NCI-H2107 treated with DMSO at 0.1 percent for 48 hours (cell line): ENCODE data around the gene C1QL1.
A peak's percentile ranks its signal among the peaks of the same experiment; 100 is the strongest.
"Not testable (repeated sequence)": the region's sequence is repeated elsewhere in the genome, so short reads cannot be mapped to it uniquely, and the experiment has no call there.

Source experiments
- DNase-seq: peaks from one replicate; lab custom pipeline; 2025; ENCODE audit not compliant: unreplicated experiment; lab: John Stamatoyannopoulos, UW

Gene C1QL1

DNA sequence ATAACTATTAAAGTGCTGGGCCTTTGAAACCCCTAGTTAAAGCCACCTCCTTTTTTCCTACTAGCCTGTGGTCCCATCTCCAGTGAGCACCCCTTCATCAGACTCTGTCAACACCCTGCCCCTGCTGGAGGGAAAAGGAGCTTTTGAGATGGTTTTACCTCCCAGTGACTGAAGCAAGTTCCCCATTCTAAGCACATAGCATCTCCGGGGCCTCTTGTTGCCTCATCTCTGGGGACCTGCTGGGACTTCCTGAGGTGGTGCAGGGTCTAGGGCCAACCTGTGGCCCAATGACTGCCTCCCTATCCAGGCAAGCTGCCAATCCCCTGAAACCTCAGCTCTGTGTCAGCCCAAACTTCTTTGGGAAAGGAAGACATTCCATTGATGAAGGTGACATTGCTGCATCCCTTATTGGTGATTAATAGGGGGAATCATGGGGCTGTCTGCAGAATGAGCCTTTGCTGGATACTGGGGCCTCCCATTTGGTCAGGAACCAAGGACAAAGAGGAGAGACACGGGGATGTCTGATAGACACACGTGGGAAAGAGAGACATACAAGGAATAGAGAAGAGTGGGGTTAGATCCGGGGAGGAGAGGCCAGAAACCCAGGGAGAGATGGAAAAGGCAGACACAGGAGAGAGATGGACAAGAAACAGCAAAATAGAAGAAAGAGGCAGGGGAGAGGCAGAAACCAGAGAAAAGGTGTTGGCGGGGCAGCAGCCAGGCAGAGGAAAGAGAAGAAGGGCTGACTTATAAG, 2.4 kb downstream of the C1QL1 start:
- no peak for DNase-seq

DNA sequence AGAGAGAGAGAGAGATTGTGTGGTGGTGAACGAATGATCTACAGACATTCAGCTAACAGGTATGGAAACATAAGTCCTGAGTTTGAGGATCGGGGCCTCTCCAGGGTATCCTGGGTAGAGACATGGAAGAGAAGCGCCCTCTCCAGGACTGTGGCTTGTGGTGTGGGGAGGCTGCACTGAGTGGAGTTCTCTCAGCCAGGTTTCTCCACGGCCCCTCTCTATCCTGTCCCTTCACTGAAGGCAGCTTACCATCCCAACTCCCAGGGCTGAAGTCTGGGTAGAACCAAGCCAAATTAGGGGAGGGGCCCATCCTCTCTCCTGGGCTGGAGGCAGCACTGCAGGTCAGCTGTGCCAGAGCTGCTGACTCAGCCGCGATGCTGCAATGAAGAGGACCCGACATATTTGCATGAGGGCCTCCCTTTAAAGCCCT, 6.2 kb downstream of the C1QL1 start:
- DNase-seq: no peak

- DNase-seq: no peak
These were observed 7.4 kb downstream of the C1QL1 start for GRCh38 chr17:44960691-44961090.

GRCh38 chr17:44959821-44960531, 8.1 kb downstream of the C1QL1 start:
- DNase-seq: no peak

GRCh38 chr17:44956998-44957981, 10.8 kb downstream of the C1QL1 start:
- no peak for DNase-seq

DNA sequence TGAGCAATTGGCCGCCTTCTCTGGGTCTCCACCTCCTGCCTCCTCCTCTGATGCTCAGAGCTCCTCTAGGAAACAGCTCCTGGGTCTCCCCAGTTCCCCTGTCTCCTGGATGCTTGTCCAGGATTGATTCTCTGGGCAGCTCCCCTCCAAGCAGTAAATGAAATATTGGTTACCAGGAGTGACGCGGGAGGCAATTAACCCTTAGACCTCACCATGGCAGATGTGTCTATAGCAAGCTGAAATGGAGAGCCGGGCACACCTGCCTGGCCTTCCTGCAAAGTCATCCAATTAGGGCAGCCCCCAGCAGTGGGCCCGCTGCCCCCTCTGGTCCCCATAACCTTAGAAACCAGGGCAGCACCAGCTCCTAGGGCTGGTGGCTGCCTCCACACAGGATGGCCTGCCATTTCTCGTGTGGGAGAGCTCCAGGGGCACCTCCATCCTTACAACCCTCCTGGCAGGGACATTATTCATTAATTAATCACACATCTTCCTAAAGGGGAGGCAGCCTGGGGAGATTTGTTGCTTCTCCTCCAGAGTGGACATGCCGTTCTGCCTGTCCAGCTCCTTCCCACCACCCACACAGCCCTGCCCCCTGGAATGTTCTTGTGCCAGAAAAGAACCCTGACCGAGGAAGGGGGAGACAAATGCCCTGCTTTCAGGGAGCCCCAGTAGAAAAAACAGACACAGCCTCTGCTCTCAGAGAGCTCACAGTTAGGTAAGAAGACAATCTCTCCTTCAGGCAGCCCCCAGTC, 12.3 kb downstream of the C1QL1 start:
- no peak for DNase-seq

DNA sequence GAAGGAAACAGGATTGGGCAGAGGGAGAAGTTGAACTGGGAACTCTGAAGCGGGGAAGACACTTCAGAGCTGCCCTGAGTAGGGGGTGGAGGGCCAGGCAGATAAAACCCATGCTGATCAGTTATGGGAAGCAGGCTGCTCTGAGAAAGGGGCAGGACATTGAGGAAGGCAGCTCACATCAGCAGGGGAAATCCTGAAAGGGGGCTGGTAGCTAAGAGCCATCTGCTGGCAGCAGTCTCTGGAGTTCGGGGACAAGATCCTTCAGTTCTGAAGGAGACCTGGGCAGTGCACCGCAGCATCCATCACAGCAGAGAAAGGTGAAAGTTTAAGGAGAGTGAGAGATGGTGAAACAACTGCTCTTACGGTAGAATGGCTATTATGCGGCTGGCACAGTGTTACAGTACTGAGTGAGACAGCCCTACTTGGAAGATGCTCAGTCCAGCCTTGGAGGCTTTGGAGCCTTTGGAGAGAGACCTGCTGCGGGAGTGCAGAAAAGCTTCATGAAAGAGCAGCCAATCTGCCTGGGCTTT, 15.1 kb downstream of the C1QL1 start:
- DNase-seq: no peak

GRCh38 chr17:44948315-44948795, 19.7 kb downstream of the C1QL1 start:
- no peak for DNase-seq

DNA sequence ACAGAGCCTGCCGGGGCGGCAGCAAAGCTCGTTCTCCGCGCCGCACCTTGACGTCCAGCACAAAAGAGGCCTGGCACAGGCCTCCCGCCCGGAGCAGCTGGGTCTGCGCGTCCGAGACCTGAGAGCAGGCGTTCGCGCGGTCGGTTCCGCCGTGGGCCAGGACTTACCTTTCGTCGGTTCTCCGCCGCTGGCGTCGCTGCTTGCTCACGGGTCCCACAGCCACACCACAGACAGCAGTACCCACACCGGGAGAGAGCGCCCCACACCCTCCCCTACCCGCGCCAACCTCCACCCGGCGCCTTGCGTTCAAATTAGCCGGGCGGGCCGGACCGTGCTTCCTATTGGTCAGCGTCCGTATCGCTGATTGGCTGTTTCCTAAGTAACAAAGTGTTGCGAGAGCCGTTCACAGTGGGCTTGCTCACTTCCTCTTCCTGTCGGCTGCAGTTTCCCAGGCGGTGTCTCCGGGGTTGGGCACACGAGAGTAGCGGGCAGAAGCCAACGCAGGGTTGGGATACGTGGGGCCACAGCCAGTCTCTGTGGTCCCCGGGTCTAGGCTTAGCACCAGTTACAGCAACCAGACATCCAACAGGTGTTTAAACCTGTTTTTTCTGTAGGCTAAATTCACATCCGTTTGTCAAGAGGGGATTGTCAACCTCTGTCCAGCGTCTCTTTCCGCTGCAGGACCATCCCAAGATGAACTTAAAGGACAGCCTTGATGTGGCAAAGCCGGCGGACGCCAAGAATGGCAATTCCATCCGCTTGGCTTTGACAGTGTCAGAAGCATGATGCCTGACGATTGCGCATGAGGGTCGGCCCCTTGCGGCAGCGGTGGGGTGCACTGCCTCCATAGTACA, 20.4 kb downstream of the C1QL1 start, which contains the start of gene KIF18B:
KIF18B (minus strand) TSS at position 313 of the 854 bp plus-strand sequence. CDS start 11,429 bp downstream, outside the sequence.
- DNase-seq: peak; percentile 94

DNA sequence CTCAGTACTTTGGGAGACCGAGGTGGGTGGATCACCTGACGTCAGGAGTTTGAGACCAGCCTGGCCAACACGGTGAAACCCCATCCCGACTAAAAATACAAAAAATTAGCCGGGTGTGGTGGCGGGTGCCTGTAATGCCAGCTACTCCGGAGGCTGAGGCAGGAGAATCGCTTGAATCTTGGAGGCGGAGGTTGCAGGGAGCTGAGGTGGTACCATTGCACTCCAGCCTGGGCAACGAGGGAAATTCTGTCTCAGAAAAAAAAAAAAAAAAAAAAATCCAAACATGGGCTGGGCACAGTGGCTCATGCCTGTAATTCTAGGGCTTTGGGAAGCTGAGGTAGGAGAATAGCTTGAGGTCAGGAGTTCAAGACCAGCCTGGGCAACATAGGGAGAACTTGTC, 22.5 kb downstream of the C1QL1 start:
- not testable (repeated sequence) for DNase-seq

DNA sequence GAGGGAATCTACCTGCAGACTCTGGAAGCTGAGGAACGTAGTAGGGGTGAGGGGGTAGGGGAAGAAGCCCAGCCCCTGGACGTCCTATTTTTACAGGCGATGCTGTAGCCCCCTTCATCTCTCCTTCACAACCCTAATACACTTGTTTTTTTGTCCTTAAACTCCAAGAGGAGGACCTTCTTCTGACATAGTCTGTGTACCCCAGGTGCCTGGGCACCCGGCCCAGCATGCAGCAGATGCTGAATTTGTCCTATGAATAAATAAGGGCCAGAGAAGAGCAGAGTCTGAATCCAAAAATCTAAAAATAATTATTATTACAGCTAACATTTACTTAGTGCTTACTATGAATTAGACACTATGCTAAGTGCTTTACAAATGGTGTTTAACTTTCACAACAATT, 25.6 kb downstream of the C1QL1 start:
- DNase-seq: no peak

- DNase-seq: no peak
These were observed 26.3 kb downstream of the C1QL1 start for GRCh38 chr17:44941712-44942331.

DNA sequence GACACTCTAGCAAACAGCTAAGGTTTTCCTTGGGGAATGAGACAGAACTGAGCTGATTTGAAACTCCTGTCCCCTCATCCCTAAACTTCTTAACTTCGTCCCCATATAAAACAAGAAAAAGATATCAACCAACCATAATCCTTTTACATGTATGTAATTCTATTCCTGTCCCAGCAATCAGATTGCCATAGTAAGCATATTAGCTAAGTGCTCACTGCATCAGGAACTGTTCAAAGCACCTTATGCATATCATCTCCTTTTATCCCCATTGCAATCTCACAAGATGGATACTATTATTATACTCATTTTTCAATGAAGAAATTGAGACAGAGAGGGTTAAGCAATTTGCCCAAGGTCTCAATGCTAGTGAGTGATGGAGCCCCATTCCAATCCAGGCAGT, 27.3 kb downstream of the C1QL1 start:
- no peak for DNase-seq

DNA sequence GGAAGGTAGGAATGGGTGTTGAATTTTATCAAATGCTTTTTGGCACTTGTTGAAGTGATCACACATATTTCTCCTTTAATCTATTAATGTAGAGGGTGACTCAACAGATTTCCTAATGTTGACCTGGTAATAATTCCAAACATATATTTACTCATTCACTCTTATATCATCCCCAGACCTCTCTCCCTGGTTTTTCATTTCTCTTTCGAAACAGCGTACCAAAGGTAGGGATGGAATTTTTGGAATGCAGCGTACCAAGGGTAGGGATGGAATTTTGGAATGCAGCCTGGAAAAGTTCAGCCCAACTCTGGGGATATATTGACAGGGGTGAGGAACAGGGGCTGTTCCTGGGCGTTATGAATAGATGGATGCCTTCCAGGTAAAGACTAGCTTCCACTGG, 27.8 kb downstream of the C1QL1 start:
- no peak for DNase-seq

DNA sequence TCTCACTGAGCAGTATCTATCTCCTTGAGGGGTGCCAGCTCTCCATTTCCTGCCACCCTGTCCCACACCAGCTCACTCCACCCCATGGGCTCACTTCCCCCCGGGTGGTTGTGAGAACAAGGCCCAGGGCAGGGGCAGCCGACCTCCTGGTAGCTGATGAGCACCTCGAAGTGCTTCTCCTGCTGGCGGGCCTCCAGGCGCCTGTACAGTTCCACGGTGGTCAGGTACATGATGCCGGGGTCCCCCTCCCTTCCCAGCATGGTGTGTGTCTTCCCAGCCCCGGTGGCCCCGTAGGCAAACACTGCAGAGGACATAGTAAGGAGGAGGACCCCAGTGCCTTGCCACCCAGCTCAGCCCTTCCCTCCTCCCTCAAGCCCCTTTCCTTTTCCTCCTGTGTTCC, 33.0 kb downstream of the C1QL1 start:
- DNase-seq: no peak

DNA sequence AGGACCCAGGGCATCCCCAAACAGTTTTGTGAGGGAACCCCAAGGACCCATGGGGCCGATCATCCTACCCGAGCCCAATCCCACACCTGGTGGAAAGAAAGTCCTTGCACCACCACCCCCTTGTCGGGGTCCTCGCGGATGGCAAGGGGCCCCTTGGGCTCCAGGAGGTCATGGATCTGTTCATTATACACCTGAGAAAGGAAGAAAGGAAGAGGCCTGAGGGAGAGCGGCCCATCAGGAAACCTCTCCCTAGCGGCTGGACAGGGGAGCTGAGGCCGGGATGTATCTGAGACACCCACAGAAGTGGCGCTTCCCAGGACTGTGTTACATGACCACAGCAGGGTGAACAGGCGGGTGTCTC, 33.4 kb downstream of the C1QL1 start:
- DNase-seq: no peak

DNA sequence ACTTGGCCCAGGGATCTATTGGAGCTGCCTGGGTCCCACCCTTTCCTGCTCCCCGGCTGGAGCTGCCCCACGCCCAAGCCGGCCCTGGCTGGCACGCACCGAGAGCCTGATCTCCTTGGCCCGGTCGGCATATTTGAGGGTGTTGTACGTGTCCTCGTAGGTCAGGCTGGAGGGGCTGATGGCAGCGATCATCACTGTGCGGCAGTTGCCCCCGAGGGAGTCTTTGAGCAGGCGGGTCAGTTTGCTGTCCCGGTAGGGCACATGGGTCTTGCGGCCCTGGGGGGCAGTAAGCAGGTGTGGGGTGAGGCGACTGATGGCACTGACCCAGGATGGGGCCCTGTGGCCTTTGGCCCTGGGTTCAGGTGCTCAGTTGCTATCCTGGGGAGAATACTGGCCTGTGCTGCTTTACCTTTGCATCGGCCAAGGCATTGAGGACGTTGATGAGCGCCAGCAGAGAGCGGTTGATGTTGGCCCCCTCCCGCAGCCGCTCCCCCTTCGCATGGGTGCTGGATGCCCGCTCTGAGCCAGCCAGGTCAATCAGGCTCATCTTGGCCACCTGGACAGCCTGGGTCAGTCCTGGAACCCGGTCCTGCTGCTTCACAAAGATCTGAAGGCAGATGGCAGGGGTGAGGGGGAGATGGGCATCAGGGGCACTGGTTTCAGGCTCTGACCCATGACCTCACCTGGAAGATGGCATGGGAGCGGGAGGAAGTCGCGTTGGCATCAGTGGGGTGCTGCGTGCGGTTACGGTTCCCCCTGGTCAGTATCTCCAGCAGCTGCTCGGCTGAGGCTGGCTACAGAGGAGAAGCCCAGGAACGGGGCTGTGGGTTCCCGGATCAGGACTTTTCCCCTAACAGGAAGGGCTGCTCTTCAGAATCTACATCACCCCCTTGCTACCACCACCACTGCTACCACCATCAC, 34.0 kb downstream of the C1QL1 start:
- no peak for DNase-seq

DNA sequence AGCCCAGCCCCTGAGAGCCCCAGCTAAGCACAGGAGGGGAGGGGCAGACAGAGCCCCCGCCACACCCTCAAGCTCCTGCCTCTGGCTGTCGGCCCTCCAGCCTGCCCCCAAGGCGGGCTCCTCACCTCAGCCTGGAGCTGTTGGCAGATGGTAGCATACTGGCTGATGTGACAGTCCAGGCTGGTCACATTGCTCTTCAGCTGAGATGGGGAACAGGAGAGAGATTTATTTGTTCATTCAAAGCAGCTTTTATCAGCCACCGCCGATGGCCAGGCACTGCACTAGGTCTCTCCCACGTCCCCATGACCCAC, 35.4 kb downstream of the C1QL1 start:
- no peak for DNase-seq
